Stimulated activated CD8-positive, alpha-beta memory T cell treated with anti-CD3 and anti-CD28 coated beads, Interleukin-12 subunit alpha, Interleukin-12 subunit beta, amount 100 ng/mL, for 4 hours (primary cell): ENCODE data around the gene MIEN1.
"Not testable (repeated sequence)": the region's sequence is repeated elsewhere in the genome, so short reads cannot be mapped to it uniquely, and the experiment has no call there.

Experiments
- DNase-seq: peaks from one replicate; pipeline ENCODE4 v3.0.0-alpha.2; 2020; ENCODE audit warnings: low read depth

Gene MIEN1

GRCh38 chr17:39730095-39730921 lies at the start of gene MIEN1:
MIEN1 (minus strand) TSS chr17:39730532; CDS start chr17:39730495, 37 bp downstream.
- DNase-seq, result peak; percentile 91

- no peak for DNase-seq
Measured at GRCh38 chr17:39777534-39778365, 47.4 kb upstream of the MIEN1 start.

GRCh38 chr17:39776252-39776651 lies 45.9 kb upstream of the MIEN1 start:
- DNase-seq, result no peak

- no peak for DNase-seq
Measured at GRCh38 chr17:39775031-39775430, 44.7 kb upstream of the MIEN1 start.

- no peak for DNase-seq
Measured at GRCh38 chr17:39774047-39774446, 43.7 kb upstream of the MIEN1 start.

- DNase-seq, result no peak
Measured at GRCh38 chr17:39772987-39773934, 42.9 kb upstream of the MIEN1 start.

- no peak for DNase-seq
Measured at GRCh38 chr17:39772415-39772814, 42.1 kb upstream of the MIEN1 start.

- DNase-seq, result no peak
Measured at GRCh38 chr17:39769974-39770587, 39.7 kb upstream of the MIEN1 start.

- DNase-seq, result no peak
Measured at GRCh38 chr17:39767147-39767546, 36.8 kb upstream of the MIEN1 start.

- no peak for DNase-seq
Measured at GRCh38 chr17:39765766-39766165, 35.4 kb upstream of the MIEN1 start.

GRCh38 chr17:39765175-39765574 lies 34.8 kb upstream of the MIEN1 start:
- no peak for DNase-seq

- DNase-seq, result not testable (repeated sequence)
Measured at GRCh38 chr17:39764171-39764570, 33.8 kb upstream of the MIEN1 start.

- DNase-seq, result no peak
Measured at GRCh38 chr17:39763051-39763820, 32.9 kb upstream of the MIEN1 start.

- DNase-seq, result no peak
Measured at GRCh38 chr17:39761861-39762496, 31.6 kb upstream of the MIEN1 start.

GRCh38 chr17:39759204-39759603 lies 28.9 kb upstream of the MIEN1 start:
- no peak for DNase-seq

GRCh38 chr17:39757931-39758873 lies 27.9 kb upstream of the MIEN1 start:
- DNase-seq, result peak; percentile 49

GRCh38 chr17:39757176-39757662 lies 26.9 kb upstream of the MIEN1 start:
- no peak for DNase-seq

GRCh38 chr17:39756380-39757079 lies 26.2 kb upstream of the MIEN1 start:
- no peak for DNase-seq
